Tibial nerve (tissue), 4 donors: ENCODE measurements around the gene ISG15.

Experiments
- EP300 ChIP-seq, 2 donors: sonication (generic); formaldehyde crosslinking; IDR thresholded peaks; one replicate each; pipeline ENCODE4 v1.6.1; 2017; ENCODE audit warnings: antibody characterized with exemption in 2 of 2, mild to moderate bottlenecking in 1 of 2
- TF ChIP-seq, protein P1 (sequence below), 5 experiments: fragments of 200-600 bp in 3 of 5; fragments of 450-650 bp in 2 of 5; sonication (generic) in 3 of 5; IDR thresholded peaks; one replicate each; pipeline ENCODE4 v1.5.1; 2016 to 2019; ENCODE audit warnings: antibody characterized with exemption in 5 of 5, mild to moderate bottlenecking in 3 of 5, moderate library complexity in 2 of 5

DNA sequence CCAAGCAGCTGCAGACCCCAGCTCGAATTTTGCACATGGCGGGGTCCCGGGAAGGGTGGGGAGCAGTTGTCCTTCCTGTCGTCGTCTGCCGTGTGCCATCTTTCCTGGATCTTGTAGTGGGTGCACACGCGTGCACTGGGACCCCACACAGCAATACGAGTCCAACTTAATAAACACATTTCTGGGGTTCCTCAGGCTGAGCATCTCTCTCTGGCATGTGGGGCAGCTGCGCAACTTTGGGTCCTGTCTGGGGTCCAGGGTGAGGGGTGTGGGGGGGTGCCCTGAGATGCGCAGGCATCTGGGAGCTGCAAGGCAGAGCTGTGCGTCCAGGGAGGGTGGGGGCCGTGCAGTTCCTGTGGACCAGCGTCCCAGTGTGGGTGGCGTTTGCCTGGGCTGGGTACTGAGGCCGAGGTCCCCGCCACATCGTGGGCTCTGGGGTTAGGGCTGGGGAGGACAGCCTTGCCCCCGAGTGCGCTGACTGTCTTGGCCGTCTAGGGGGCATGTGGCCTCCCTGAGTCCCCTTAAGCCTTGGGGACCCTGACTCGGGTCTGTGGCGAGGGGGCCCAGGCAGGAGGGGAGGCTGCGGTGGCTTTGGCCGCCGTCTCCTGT lies 47.7 kb upstream of the ISG15 start:
- TF ChIP-seq EP300 (IDR thresholded peaks at IDR 0.05), result no peak
- TF ChIP-seq, protein P1, sequence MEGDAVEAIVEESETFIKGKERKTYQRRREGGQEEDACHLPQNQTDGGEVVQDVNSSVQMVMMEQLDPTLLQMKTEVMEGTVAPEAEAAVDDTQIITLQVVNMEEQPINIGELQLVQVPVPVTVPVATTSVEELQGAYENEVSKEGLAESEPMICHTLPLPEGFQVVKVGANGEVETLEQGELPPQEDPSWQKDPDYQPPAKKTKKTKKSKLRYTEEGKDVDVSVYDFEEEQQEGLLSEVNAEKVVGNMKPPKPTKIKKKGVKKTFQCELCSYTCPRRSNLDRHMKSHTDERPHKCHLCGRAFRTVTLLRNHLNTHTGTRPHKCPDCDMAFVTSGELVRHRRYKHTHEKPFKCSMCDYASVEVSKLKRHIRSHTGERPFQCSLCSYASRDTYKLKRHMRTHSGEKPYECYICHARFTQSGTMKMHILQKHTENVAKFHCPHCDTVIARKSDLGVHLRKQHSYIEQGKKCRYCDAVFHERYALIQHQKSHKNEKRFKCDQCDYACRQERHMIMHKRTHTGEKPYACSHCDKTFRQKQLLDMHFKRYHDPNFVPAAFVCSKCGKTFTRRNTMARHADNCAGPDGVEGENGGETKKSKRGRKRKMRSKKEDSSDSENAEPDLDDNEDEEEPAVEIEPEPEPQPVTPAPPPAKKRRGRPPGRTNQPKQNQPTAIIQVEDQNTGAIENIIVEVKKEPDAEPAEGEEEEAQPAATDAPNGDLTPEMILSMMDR (IDR thresholded peaks at IDR 0.05), result no peak
